Stimulated activated CD8-positive, alpha-beta memory T cell treated with anti-CD3 and anti-CD28 coated beads, Interleukin-4, amount 100 ng/mL, for 24 hours (primary cell): ENCODE measurements around the gene MEDAG.

ENCODE experiments used
- DNase-seq: peaks from one replicate; pipeline ENCODE4 v3.0.0-alpha.2; 2020; ENCODE audit warnings: low read depth

MEDAG gene

GRCh38 chr13:30905932-30906383, at the start of gene MEDAG:
TSS of gene MEDAG (plus strand) at chr13:30906271. CDS start at chr13:30906516, 245 bp downstream.
- no peak for DNase-seq

DNA sequence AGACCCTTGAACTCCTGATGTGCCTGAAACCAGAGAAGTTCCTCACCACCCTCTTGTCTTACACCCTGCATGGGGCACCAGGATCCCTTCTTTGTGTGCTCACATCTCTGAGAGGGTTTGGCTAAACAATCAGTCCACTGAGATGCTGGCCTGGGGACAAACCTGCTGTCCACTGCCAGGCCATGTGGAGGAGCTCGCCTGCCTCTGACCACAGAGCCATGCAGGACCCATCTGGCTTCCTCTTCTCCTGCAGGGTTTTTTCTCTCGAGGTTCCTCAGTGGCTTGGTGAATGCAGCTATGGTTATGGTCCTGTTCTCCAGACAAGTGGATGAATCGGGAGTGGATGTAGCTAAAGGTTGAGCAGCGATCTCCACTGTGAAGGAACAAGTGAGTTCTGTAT, 49.1 kb upstream of the MEDAG start:
- DNase-seq: no peak

DNA sequence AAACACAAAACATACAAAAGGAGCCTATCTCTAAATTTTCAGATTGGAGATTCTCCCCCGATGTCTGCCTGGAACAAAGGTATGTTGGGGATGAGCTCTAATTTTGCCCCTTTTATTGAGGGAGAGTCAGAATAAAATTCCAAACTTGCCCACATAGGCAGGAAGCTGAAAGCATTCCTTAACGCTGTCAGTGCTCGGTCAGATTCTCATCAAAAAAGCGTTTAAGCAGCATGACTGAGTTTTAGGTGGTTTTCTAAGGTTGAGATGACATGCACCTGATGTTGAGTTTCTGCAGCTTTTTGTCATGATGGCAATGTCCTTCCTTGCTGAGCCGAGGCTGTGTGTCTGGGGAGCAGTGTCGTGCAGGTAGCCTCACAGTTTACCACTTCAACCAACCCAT, 48.4 kb upstream of the MEDAG start:
- no peak for DNase-seq

DNA sequence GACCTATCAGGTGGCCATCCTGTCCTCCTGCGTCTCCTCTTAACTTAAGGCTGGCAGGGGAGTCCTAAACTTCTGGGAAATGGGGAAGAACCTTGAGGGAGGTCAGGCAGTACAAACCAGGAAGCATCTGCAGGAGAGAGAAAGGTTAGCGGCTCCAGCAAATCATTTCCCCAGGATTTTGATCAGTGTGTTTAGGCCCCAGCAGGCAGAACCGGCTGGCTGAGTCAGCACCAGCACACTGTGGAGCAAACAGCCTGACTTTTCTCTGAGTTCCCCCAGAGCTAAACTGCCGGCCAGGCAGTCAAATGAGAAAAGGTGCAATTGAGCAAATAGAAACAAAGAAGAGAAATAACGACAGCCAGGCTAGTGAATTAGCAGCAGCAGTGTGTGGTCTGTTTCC, 46.7 kb upstream of the MEDAG start:
- DNase-seq: no peak

DNA sequence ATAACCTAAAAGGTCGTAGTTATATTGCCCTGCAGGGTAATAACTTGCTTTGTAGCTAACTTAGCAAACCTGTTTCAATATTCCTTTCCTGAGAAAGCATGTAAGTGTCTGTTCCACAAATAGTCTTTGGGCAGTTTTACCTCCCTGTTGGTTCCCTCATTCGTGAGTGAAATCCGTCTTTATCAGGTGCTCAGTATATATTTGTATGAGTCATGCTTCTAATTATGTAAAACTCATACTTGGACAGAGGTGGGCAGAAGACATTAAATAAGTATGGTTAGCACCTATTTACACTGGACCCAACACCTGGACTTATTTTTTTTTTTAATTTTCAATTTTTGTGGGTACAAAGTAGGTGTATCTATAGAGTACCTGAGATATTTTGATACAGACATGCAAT, 44.9 kb upstream of the MEDAG start:
- no peak for DNase-seq

DNA sequence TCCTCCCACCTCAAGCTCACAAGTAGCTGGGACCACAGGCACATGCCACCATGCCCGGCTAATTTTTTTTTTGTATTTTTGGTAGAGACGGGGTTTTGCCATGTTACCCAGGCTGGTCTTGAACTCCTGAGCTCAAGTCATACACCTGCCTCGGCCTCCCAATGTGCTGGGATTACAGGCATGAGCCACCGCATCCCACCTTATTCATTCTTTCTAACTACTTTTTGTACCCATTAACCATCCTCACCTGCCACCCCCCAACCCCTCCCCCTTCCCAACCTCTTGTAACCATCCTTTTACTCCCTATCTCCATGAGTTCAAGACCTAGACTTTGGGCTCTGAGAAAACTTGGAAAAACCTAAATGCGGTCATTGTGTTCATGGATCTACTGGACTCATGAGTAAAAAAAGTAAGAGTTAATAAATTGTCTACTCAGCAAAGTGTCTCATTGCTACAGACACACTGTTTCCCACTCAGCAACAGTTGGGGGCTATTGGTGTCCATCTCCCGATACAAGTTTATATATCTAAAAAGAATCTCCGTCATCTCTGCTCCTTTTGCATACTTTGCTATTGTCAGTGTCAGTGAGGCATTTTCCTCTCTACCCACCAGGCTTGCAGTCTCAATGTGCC, 44.1 kb upstream of the MEDAG start:
- DNase-seq: no peak

GRCh38 chr13:30862707-30863106, 43.4 kb upstream of the MEDAG start:
- no peak for DNase-seq

GRCh38 chr13:30863231-30863630, 42.8 kb upstream of the MEDAG start:
- DNase-seq: no peak

DNA sequence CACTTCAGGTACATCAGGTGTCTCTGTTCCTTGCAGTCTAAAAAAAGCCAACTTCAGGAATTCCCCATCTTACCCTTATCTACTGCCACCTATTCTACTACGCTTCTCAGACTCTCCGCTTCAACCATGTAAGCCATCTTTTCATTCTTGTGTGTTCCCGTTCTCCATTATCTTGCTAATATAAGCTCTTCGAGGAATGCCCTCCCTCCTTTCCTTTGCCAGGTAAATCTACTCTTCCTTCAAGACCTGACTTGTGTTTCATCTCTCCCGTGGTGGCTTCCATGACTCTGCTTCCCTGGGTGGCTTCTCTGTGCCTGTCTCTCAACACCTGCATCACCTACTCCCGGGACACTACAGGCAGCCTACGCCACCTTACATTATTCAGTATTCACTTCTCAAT, 42.3 kb upstream of the MEDAG start:
- no peak for DNase-seq

- no peak for DNase-seq
These were observed 41.5 kb upstream of the MEDAG start for GRCh38 chr13:30864433-30865122.

- peak; percentile 32 for DNase-seq
These were observed 40.7 kb upstream of the MEDAG start for GRCh38 chr13:30865123-30866049.

GRCh38 chr13:30866677-30867076, 39.4 kb upstream of the MEDAG start:
- DNase-seq: no peak

GRCh38 chr13:30867089-30867669, 38.9 kb upstream of the MEDAG start:
- DNase-seq: no peak

DNA sequence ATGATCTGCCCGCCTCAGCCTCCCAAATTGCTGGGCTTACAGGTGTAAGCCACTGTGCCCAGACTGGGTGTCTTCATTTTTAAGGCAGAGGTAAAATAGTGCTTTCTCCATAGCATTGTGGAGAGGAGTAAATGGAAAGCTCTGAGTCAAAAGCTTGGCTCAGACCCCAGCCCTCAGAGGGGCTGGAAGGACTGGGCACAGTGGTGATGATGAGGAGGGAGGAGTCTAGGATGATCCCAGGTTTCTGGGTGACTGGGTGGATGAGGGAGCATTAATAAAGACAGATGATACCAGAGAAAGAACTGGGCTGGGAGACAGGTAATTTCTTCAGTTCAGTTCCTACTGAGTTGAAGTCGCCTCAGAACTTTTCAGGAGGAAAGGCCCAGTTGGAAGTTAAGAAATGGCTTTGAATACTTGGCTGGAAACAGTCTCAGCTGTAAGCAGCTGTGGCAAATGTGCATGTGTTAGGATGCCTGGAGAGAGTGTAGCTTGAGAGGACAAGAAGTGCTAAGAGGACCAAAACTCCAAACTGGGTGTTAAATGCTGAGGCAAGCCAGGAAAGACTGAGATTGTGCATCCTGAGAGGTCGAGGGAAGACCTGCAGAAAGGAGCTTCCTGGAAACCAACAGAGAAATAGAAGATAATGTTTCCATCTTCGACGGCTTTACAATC, 37.1 kb upstream of the MEDAG start:
- no peak for DNase-seq

DNA sequence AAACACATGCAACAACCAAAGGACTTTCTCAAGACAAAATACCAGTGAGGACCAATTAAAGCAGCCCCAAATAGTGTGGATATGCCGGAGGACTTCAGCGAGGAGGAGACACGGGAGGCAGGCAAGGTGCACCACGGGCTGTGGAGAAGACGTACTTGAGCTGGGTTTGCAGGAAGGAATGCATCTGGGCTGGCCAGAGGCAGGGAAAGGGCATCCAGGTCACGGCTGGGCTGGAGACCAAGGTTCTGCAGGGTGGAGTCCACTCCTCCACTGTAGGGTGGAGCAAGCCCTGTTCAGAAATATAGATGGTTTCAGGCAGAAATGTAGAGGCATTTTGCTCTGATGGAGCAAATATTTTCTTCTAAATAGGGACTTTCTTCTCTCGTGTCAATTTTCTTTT, 36.6 kb upstream of the MEDAG start:
- DNase-seq: no peak

GRCh38 chr13:30870049-30870884, 35.8 kb upstream of the MEDAG start:
- DNase-seq: no peak

DNA sequence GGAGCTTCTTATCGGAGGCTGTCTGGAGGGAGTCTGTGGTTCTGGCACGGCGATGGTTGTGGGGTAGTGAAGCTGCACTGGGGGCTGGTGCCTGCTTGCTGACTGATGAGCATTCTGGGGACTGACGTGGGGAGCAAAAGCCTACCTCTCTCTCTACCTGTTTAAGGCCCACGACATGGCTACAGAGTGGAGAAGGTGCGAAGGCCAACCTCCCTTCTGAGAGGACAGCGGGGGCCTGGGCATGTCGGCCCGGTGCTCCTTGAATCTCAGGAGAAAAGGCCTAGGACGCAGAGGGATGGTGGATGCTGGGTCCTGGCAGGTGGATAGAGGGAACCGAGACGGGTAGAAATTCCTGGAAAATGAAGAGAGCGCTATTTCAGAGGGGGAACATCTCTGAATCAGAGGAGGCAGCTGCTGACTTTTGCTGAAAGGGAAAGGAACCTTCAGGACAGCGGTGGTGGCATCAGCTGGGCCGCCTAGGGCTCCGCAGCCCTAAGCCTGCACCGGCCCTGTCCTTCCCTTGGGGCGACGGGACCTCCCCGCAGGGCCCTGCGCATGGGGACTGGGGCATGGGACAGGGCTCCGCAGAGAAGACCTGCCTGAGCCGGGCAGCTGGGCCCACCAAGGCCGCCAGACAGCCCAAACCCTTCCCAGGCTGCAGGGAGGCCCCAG, 35.0 kb upstream of the MEDAG start:
- DNase-seq: no peak

GRCh38 chr13:30871588-30872275, 34.3 kb upstream of the MEDAG start:
- DNase-seq: no peak

GRCh38 chr13:30872276-30872594, 33.8 kb upstream of the MEDAG start:
- no peak for DNase-seq
